Gastroesophageal sphincter (tissue), 4 donors: ENCODE results near the gene RNU4-1. TPM values are rescaled to one million over a fixed set of nuclear protein-coding genes. Genes with fewer than 3 reads are reported as not detected.
A peak's percentile ranks its signal among the peaks of the same experiment; 100 is the strongest.
"Not testable (repeated sequence)": the region's sequence is repeated elsewhere in the genome, so short reads cannot be mapped to it uniquely, and the experiment has no call there.

Source experiments
- ATAC-seq: fragments of 150-250 bp; one replicate; pipeline ENCODE4 v1.9.1; 2016; ENCODE audit warnings: mild to moderate bottlenecking, moderate library complexity
- H3K27ac ChIP-seq, 4 donors: fragments of 200-600 bp; sonication (generic) in 3 of 4; 1 replicate in 3 of 4; 2 replicates in 1 of 4; pipeline ENCODE4 v1.5.1; 2016 to 2019
- H3K27me3 ChIP-seq: fragments of 200-600 bp; sonication (generic); one replicate; pipeline ENCODE4 v1.5.1; 2019
- H3K36me3 ChIP-seq, 2 donors: fragments of 200-600 bp; sonication (generic); one replicate each; pipeline ENCODE4 v1.5.1; 2019; ENCODE audit warnings: control low read depth in 1 of 2
- H3K4me1 ChIP-seq, 3 donors: fragments of 200-600 bp; sonication (generic); 1 replicate in 2 of 3; 2 replicates in 1 of 3; pipeline ENCODE4 v1.5.1; 2016 to 2019; ENCODE audit warnings: control low read depth in 2 of 3
- H3K4me3 ChIP-seq, 2 donors: fragments of 200-600 bp; sonication (generic); one replicate each; pipeline ENCODE4 v1.5.1; 2019; ENCODE audit warnings: mild to moderate bottlenecking in 1 of 2, moderate library complexity in 1 of 2
- H3K9me3 ChIP-seq, 3 donors: fragments of 200-600 bp; sonication (generic); one replicate each; pipeline ENCODE4 v1.5.1; 2017 to 2019; ENCODE audit warnings: control low read depth in 2 of 3
- EP300 ChIP-seq: sonication (generic); formaldehyde crosslinking; IDR thresholded peaks from one replicate; pipeline ENCODE4 v1.6.1; 2017; ENCODE audit warnings: antibody characterized with exemption, mild to moderate bottlenecking
- POLR2A ChIP-seq, 2 donors: fragments of 450-650 bp; IDR thresholded peaks; one replicate each; pipeline ENCODE4 v1.6.1; 2017; ENCODE audit warnings: antibody characterized with exemption in 2 of 2, mild to moderate bottlenecking in 2 of 2, moderate library complexity in 1 of 2
- POLR2AphosphoS5 ChIP-seq: sonication (generic); formaldehyde crosslinking; IDR thresholded peaks from one replicate; pipeline ENCODE4 v1.6.1; 2017; ENCODE audit warnings: antibody characterized with exemption
- WGBS, 2 donors: methylation state at CpG; one replicate each; pipeline ENCODE4 v1.1.5; 2018; ENCODE audit warnings: low coverage in 1 of 2; 5-methylcytosine and 5-hydroxymethylcytosine counted together
- total RNA-seq, 4 donors: library from RNA; depleted of rRNA; stranded (reverse); fragments of >200 nt; gene quantifications; one replicate each; pipeline ENCODE4 v1.1.0, GENCODE V29; 2016
- TF ChIP-seq, protein P1 (sequence below), 4 experiments: fragments of 200-600 bp in 2 of 4; fragments of 450-650 bp in 2 of 4; sonication (generic) in 1 of 4; IDR thresholded peaks; one replicate each; pipeline ENCODE4 v1.5.1; 2017 to 2019; ENCODE audit warnings: antibody characterized with exemption in 4 of 4, mild to moderate bottlenecking in 2 of 4, moderate library complexity in 2 of 4

Gene RNU4-1
- total RNA-seq, 4 donors from 2014 or later: under 0.01 TPM; not detected in 3

DNA sequence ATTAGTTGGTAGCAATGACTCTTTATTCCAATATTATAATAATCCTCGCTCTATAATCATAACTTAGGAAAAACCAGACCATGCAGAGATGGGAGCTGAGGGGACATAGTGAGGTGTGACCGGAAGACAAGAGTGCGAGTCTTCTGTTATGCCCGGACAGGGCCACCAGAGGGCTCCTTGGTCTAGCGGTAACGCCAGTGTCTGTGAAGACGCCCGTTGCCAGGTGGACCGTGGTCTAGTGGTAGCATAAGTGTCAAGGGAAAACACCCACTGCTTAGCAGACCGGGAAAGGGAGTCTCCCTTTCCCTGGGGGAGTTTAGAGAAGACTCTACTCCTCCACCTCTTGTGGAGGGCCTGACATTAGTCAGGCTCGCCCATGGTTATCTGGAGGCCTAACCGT is 42.4 kb upstream of the RNU4-1 start:
- TF ChIP-seq, protein P1, sequence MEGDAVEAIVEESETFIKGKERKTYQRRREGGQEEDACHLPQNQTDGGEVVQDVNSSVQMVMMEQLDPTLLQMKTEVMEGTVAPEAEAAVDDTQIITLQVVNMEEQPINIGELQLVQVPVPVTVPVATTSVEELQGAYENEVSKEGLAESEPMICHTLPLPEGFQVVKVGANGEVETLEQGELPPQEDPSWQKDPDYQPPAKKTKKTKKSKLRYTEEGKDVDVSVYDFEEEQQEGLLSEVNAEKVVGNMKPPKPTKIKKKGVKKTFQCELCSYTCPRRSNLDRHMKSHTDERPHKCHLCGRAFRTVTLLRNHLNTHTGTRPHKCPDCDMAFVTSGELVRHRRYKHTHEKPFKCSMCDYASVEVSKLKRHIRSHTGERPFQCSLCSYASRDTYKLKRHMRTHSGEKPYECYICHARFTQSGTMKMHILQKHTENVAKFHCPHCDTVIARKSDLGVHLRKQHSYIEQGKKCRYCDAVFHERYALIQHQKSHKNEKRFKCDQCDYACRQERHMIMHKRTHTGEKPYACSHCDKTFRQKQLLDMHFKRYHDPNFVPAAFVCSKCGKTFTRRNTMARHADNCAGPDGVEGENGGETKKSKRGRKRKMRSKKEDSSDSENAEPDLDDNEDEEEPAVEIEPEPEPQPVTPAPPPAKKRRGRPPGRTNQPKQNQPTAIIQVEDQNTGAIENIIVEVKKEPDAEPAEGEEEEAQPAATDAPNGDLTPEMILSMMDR (IDR thresholded peaks at IDR 0.05): peak in 3 of 4 experiments; percentile 51 to 66 (median 65)
- ATAC-seq, H3K4me3 ChIP-seq, H3K4me1 ChIP-seq, H3K27ac ChIP-seq, H3K36me3 ChIP-seq, H3K9me3 ChIP-seq, H3K27me3 ChIP-seq: not testable (repeated sequence)
- 6 to 24% methylated on average over 6 to 11 of the region's 12 CpGs for WGBS, 2 donors

DNA sequence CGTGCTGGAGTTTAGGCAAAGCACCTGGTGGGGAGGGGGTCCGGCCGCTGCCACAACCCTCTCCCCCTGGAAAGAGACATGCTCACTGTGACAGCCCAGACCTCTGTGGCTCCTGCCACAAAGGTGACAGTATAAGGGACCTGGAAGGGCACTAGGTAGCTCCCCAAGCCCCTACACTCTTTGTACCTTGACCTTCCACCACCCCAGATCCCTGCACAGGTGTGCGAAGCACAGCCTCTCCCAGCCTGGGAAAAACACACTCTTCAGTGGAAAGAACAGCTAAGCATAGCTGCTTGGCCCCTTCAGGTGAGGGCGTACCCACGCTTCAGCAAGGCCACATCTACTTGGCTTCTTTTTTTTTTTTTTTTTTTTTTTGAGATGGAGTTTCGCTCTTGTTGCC is 39.5 kb upstream of the RNU4-1 start:
- TF ChIP-seq POLR2AphosphoS5: no peak
- TF ChIP-seq, protein P1 (IDR thresholded peaks at IDR 0.05): no peak
- TF ChIP-seq EP300: no peak
- no peak for TF ChIP-seq POLR2A (IDR thresholded peaks at IDR 0.05)
- 100% methylated on average over 3 of the region's 7 CpGs for WGBS, 2 donors

DNA sequence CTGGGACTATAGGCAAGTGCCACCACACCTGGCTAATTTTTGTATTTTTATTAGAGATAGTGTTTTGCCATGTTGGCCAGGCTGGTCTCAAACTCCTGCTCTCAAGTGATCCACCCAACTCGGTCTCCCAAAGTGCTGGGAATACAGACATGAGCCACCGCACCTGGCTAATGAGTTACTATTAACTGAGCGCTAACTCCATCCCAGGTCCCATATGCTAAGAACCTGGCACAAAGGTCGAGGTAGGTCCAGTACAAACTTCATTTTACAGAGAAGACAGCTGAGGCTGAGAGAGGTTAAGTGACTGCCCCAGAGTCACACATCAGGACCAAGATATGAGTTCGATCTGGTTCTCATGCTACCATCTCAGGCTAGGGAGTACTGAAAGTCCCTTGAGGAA is 39.0 kb upstream of the RNU4-1 start:
- no peaks in the 10 kb centered on the region for H3K27me3 ChIP-seq
- no peak overlapping the region for H3K4me3 ChIP-seq
- H3K36me3 ChIP-seq: no peaks in the 10 kb centered on the region
- no peak for ATAC-seq
- no peaks in the 10 kb centered on the region for H3K4me1 ChIP-seq
- no peak for TF ChIP-seq POLR2A (IDR thresholded peaks at IDR 0.05)
- TF ChIP-seq, protein P1 (IDR thresholded peaks at IDR 0.05): no peak
- TF ChIP-seq EP300: no peak
- H3K27ac ChIP-seq: no peak overlapping the region
- H3K9me3 ChIP-seq: no peaks in the 10 kb centered on the region
- 63 to 86% methylated on average over 3 of the region's 5 CpGs for WGBS, 2 donors

More for the DNA sequence above, 39.5 kb upstream of the RNU4-1 start:
- H3K27ac ChIP-seq: no peak overlapping the region
- no peaks in the 10 kb centered on the region for H3K4me1 ChIP-seq
- no peaks in the 10 kb centered on the region for H3K36me3 ChIP-seq
- H3K9me3 ChIP-seq: no peaks in the 10 kb centered on the region
- no peak overlapping the region for H3K4me3 ChIP-seq
- ATAC-seq: no peak
- no peaks in the 10 kb centered on the region for H3K27me3 ChIP-seq

DNA sequence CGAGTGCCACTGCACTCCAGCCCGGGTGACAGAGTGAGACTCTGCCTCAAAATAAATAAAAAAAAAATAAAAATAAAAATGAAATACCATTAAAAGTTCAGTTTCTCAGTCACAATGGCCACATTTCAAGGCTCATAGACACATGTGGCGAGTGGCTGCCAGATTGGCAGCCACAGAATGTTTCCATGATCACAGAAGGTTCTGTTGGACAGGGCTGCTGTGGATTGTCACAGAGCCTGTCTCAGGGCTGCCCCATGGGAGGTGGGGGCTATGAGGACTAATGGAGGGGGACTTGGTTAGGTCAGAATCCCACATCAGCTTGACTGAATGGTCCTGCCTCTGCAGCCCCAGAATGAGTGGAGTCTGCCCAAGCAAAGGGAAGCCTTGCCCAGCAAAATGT is 38.4 kb upstream of the RNU4-1 start:
- TF ChIP-seq, protein P1 (IDR thresholded peaks at IDR 0.05): no peak
- TF ChIP-seq POLR2AphosphoS5: no peak
- TF ChIP-seq EP300: no peak
- TF ChIP-seq POLR2A (IDR thresholded peaks at IDR 0.05): no peak
- no peaks in the 10 kb centered on the region for H3K36me3 ChIP-seq
- no peak overlapping the region for H3K27ac ChIP-seq
- no peak for ATAC-seq
- H3K4me1 ChIP-seq: no peaks in the 10 kb centered on the region
- H3K4me3 ChIP-seq: no peak overlapping the region
- H3K9me3 ChIP-seq: no peaks in the 10 kb centered on the region
- no peaks in the 10 kb centered on the region for H3K27me3 ChIP-seq
- WGBS, 2 donors: 53% methylated on average over 3 of the region's 3 CpGs; no CpG with 5 or more reads in 1 of the 2 donors

DNA sequence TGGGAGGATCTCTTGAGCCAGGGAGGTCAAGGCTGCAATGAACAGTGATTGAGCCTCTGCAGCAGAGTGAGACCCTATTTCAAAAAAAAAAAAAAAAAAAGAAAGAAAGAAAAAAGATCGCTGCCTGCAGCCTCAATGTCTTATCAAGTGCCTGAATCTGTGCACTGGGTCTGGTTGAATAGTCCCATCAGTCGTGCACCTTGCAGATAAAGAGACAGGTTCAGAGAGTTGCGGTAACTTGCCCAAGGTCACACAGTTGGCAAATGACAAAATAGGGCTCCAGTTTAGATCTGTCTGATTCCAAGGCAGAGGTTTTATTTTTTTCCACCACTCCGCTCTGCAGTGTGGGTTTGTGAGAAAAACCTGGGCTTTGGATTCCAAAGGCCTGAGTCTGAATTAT is 35.2 kb upstream of the RNU4-1 start:
- no peak for ATAC-seq
- TF ChIP-seq EP300 (no peak), POLR2AphosphoS5 (no peak), POLR2A (IDR thresholded peaks at IDR 0.05) (no peak)
- TF ChIP-seq, protein P1 (IDR thresholded peaks at IDR 0.05): no peak
- peaks cover 0 to 12% (median 2%) of the 10 kb centered on the region in 3 donors for H3K4me1 ChIP-seq
- no peaks in the 10 kb centered on the region for H3K27me3 ChIP-seq
- WGBS, 2 donors: 76 to 80% methylated on average over 3 to 4 of the region's 4 CpGs
- no peak overlapping the region for H3K4me3 ChIP-seq
- H3K27ac ChIP-seq: no peak overlapping the region
- H3K36me3 ChIP-seq: no peaks in the 10 kb centered on the region
- no peaks in the 10 kb centered on the region for H3K9me3 ChIP-seq
